Esophagus muscularis mucosa (tissue), 3 donors: Measurements from ENCODE around the gene CYTH1.

Source experiments
- POLR2A ChIP-seq: fragments of 450-650 bp; IDR thresholded peaks from one replicate; pipeline ENCODE4 v1.6.1; 2017; ENCODE audit warnings: antibody characterized with exemption, moderate library complexity, mild to moderate bottlenecking, low read depth
- POLR2AphosphoS5 ChIP-seq, 2 donors: sonication (generic); formaldehyde crosslinking; IDR thresholded peaks; one replicate each; pipeline ENCODE4 v1.6.1; 2017; ENCODE audit warnings: antibody characterized with exemption in 2 of 2
- TF ChIP-seq, protein P1 (sequence below), 3 experiments: fragments of 200-600 bp in 2 of 3; fragments of 450-650 bp in 1 of 3; sonication (generic) in 2 of 3; IDR thresholded peaks; one replicate each; pipeline ENCODE4 v1.5.1; 2017 to 2019; ENCODE audit warnings: antibody characterized with exemption in 3 of 3, mild to moderate bottlenecking in 2 of 3, moderate library complexity in 1 of 3

DNA sequence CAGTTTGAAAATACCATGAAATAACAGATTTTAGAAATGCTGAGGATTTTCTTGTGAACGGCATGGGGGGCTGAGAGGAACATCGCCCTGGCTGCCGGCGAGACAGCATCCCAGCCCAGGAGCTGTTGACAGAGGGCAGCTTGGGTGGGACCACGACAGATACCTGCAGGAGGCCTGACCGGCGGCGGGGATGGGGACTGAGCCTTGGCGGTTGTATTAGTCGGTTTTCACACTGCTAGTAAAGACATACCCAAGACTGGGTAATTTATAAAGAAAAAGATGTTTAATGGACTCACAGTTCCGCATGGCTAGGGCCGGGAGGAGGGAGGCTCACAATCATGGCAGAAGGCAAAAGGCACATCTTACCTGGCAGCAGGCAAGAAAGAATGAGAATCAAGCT lies 122.5 kb downstream of the CYTH1 start:
- TF ChIP-seq POLR2A, result no peak
- TF ChIP-seq, protein P1, sequence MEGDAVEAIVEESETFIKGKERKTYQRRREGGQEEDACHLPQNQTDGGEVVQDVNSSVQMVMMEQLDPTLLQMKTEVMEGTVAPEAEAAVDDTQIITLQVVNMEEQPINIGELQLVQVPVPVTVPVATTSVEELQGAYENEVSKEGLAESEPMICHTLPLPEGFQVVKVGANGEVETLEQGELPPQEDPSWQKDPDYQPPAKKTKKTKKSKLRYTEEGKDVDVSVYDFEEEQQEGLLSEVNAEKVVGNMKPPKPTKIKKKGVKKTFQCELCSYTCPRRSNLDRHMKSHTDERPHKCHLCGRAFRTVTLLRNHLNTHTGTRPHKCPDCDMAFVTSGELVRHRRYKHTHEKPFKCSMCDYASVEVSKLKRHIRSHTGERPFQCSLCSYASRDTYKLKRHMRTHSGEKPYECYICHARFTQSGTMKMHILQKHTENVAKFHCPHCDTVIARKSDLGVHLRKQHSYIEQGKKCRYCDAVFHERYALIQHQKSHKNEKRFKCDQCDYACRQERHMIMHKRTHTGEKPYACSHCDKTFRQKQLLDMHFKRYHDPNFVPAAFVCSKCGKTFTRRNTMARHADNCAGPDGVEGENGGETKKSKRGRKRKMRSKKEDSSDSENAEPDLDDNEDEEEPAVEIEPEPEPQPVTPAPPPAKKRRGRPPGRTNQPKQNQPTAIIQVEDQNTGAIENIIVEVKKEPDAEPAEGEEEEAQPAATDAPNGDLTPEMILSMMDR (IDR thresholded peaks at IDR 0.05), result no peak
- TF ChIP-seq POLR2AphosphoS5 (IDR thresholded peaks at IDR 0.05), result no peak
